ENCODE results near the gene RNU1-4.
"Not testable (repeated sequence)": the region's sequence is repeated elsewhere in the genome, so short reads cannot be mapped to it uniquely, and the experiment has no call there.

RNU1-4 gene

GRCh38 chr1:16749910-16750888 is 9.9 kb downstream of the RNU1-4 start:
- H3K27ac Mint-ChIP-seq; H3K36me3 Mint-ChIP-seq; DNase-seq (ENCODE audit: low spot score in 2 of 2); H3K4me3 Mint-ChIP-seq; H3K9me3 Mint-ChIP-seq; H3K4me1 Mint-ChIP-seq: not testable (repeated sequence)
- peak; percentile 85 for ATAC-seq

- DNase-seq (ENCODE audit: low spot score in 2 of 2); H3K36me3 Mint-ChIP-seq; H3K4me1 Mint-ChIP-seq; H3K27ac Mint-ChIP-seq; ATAC-seq; H3K4me3 Mint-ChIP-seq; H3K9me3 Mint-ChIP-seq: not testable (repeated sequence)
These were observed 12.5 kb downstream of the RNU1-4 start for GRCh38 chr1:16752770-16753169.

GRCh38 chr1:16755385-16755784 is 15.1 kb downstream of the RNU1-4 start:
- not testable (repeated sequence) for H3K4me1 Mint-ChIP-seq; DNase-seq (ENCODE audit: low spot score in 2 of 2); ATAC-seq; H3K36me3 Mint-ChIP-seq; H3K27ac Mint-ChIP-seq; H3K9me3 Mint-ChIP-seq; H3K4me3 Mint-ChIP-seq

DNA sequence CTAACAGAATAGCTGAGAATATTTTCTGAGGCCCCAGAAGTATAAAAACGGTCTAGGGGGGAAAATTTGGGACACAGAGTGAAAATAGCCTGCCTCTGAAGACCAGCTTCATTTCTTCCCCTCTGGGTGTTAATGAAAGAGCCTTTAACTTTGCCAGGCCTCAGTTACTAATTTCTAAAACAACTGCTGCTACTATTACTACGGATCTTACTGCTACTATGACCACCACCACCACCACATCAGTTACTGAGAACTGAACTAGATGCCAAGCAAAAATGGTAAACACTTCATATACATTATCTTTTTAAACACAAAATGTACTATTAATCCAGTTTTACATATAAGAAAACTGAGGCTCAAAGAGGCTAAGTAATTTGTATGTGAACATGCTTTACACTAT is 15.6 kb downstream of the RNU1-4 start:
- not testable (repeated sequence) for H3K36me3 Mint-ChIP-seq; H3K9me3 Mint-ChIP-seq; DNase-seq (ENCODE audit: low spot score in 2 of 2); H3K27ac Mint-ChIP-seq; H3K4me1 Mint-ChIP-seq; H3K4me3 Mint-ChIP-seq
- peak; percentile 80 for ATAC-seq

GRCh38 chr1:16757574-16757973 is 17.3 kb downstream of the RNU1-4 start:
- not testable (repeated sequence) for H3K4me3 Mint-ChIP-seq; H3K4me1 Mint-ChIP-seq; H3K36me3 Mint-ChIP-seq; H3K27ac Mint-ChIP-seq; DNase-seq (ENCODE audit: low spot score in 2 of 2); H3K9me3 Mint-ChIP-seq
- ATAC-seq, result peak; percentile 2

DNA sequence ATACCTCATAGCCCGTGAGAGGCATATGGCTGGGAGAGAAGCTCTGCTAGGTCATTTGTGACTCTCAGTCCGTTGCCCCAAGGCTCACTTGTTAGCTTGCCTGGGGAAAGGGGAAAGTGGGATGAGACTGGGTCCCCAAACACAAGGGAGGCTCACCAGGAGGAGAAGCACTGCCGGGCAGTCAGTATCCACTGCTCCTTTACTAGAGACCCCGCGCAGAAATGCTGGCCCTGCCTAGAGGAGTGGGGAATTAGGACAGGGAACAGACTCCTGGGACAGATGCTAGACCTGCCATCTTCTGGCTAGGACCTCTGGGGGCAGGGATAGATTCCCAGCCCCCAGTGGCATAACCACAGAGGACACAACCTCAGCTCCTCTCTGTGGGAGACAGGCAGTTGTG is 17.7 kb downstream of the RNU1-4 start:
- H3K9me3 Mint-ChIP-seq, H3K4me3 Mint-ChIP-seq, H3K27ac Mint-ChIP-seq, H3K4me1 Mint-ChIP-seq, H3K36me3 Mint-ChIP-seq, ATAC-seq: not testable (repeated sequence)
- DNase-seq (ENCODE audit: low spot score in 2 of 2), result peak in 1 of 2 donors; percentile 44

GRCh38 chr1:16759041-16759493 is 18.8 kb downstream of the RNU1-4 start:
- DNase-seq (ENCODE audit: low spot score in 2 of 2), result peak in 1 of 2 donors; percentile 54
- not testable (repeated sequence) for H3K27ac Mint-ChIP-seq, H3K36me3 Mint-ChIP-seq, H3K4me1 Mint-ChIP-seq, H3K4me3 Mint-ChIP-seq, H3K9me3 Mint-ChIP-seq, ATAC-seq

DNA sequence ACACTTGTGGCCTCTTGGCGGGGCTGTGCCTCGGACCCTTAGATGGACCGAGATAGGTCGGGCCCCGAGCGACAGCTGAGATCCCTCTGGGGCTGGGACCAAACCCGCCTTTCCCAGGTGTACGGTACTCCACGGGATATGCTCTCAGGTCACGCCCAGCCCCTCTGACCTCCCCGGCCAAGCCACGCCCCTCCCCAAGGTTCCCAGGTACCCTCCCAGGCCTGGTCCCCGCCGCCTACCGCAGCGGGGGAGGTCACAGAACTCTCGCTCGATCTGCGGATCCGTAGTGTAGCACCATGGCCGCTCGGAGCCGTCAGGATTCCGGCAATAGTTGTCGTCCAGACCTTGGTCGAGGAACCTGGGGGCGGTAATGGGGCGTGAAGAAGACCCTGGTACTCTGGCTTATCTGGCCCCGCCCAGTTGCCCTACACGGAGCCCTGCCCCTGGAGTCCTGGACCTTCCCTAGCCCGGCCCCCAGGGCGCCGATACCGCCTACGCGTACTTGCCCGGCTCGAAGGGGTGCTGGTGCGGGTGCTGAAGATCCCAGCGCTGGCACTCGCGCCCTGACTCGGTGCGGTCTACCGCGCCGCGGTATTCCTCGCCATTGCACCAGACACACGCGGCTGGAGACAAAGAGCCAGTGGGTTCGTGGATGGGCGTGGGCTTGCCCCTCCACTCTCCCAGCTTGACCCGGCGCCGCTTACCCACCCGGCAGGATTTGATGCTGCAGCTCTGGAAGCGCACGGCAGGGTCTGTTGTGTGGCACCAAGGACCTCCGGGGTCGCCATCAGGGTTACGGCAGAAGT is 19.5 kb downstream of the RNU1-4 start:
- not testable (repeated sequence) for H3K36me3 Mint-ChIP-seq; DNase-seq (ENCODE audit: low spot score in 2 of 2); H3K4me3 Mint-ChIP-seq; H3K27ac Mint-ChIP-seq; H3K4me1 Mint-ChIP-seq; H3K9me3 Mint-ChIP-seq
- ATAC-seq, result peak; percentile 14

- not testable (repeated sequence) for H3K4me1 Mint-ChIP-seq; H3K4me3 Mint-ChIP-seq; DNase-seq (ENCODE audit: low spot score in 2 of 2); H3K27ac Mint-ChIP-seq; H3K9me3 Mint-ChIP-seq; ATAC-seq; H3K36me3 Mint-ChIP-seq
These were observed 20.1 kb downstream of the RNU1-4 start for GRCh38 chr1:16760456-16760765.

GRCh38 chr1:16760801-16761200 is 20.5 kb downstream of the RNU1-4 start:
- H3K4me3 Mint-ChIP-seq; H3K36me3 Mint-ChIP-seq; H3K4me1 Mint-ChIP-seq; ATAC-seq; DNase-seq (ENCODE audit: low spot score in 2 of 2); H3K9me3 Mint-ChIP-seq; H3K27ac Mint-ChIP-seq: not testable (repeated sequence)

DNA sequence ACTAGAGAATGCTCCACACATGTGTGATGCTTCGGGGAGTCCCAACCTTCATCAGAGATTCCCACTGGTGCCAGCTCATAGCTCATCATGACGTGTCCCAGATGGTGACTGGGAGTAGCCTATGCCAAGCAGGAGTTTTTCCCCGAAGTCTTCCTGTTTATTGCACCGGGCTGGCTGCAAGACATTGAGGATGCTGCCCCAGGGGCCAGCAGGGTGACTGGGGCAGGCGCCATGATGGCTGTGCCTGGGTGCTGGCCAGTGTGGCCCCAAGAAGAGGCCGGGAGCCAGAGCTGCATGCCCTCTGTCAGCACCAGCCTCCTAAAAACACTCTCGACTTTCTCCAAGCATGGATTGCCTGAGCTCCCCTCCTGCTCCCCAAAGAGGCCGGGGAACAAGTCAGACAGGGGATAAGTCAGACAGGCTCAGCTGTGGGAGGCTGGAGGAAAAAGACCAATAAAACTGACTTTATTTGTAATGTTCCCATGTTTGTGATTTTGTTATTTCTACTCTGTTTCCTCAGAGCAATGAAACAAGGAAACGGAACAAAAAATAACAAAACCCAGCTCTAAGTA is 24.0 kb downstream of the RNU1-4 start:
- H3K27ac Mint-ChIP-seq; H3K4me3 Mint-ChIP-seq; H3K4me1 Mint-ChIP-seq; ATAC-seq; H3K9me3 Mint-ChIP-seq; H3K36me3 Mint-ChIP-seq; DNase-seq (ENCODE audit: low spot score in 2 of 2): not testable (repeated sequence)

DNA sequence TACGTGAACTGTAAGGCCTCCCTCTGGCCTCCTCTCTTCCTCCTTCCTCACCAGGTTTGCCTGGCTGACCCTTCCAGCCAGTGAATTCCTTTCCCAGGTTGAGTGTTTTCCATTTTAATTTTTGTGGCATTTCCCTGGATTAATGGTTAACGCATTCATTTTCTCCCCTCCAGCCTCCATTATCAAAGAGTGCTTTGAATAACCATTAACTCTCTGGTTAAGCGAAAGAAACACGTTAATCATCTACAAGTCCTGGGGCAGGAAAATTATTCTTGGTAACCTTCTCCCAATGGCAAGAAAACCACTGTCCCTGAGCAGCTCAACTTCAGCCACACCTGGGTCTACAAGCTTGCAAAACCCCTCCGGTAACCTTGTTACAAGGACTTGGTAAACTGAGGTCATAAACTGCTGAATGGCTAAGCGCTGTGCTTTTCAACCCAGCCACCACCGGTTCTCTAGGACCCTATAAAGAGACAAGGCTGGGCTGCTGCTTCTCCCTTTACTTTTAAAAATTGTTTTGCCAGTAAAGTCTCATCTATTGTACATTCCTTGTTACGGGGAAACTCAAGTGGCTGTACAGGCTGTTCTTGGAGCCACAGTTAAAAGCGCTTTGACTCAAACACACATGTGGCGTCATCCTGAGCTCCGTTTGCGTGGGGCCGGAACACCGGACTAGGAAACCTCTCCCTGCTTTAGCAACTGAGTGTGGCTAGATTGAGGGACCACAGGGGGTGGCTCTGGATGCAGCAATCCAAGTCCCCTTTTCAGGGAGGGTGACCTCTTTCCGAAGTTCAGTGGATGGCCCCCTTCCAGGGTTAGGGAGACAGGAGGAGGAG is 24.7 kb downstream of the RNU1-4 start:
- DNase-seq (ENCODE audit: low spot score in 2 of 2); H3K27ac Mint-ChIP-seq; H3K4me1 Mint-ChIP-seq; H3K36me3 Mint-ChIP-seq; ATAC-seq; H3K4me3 Mint-ChIP-seq; H3K9me3 Mint-ChIP-seq: not testable (repeated sequence)

DNA sequence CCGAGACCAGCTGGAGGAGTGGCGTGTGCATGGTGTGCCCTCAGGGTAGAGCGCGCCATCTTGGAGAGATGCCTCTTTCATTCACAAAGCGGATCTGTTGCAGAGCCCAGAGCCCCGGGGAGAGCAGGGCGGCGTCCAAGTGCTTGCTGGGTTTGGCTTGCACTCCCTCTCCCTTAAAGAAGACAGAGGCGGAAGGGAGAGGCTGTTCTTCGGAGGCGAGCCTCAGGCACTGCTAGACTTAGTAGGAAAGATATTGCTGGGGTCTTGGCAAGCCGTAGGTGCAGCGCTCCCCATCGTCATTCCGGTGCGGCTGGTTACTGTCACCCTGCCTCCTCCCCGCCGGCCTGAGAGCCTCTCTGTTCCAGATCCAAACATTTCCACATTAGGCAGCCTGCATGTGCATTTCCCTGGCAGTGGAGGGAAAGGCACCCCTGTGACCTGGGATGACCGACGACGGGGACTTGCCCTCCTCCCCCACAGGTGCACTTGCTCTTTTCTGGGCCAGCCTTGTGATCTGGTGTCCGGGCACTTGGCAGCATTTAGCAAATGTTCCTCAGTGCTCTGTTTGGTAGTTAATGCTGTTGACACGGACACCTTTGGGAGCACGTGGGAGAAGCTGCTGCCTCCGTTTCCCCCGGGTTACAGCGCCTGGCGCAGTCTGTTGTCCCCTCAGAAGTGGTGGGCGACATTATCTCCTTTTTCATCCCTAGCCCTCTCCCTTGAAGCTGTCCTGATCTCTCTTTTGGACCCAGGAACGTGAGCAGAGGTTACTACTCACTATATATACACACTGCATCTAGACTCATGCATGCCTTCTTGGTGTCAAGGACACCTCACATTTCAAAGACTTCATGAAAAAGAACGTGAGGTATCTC is 25.7 kb downstream of the RNU1-4 start:
- H3K27ac Mint-ChIP-seq; H3K36me3 Mint-ChIP-seq; H3K4me1 Mint-ChIP-seq; H3K9me3 Mint-ChIP-seq; ATAC-seq; DNase-seq (ENCODE audit: low spot score in 2 of 2); H3K4me3 Mint-ChIP-seq: not testable (repeated sequence)

DNA sequence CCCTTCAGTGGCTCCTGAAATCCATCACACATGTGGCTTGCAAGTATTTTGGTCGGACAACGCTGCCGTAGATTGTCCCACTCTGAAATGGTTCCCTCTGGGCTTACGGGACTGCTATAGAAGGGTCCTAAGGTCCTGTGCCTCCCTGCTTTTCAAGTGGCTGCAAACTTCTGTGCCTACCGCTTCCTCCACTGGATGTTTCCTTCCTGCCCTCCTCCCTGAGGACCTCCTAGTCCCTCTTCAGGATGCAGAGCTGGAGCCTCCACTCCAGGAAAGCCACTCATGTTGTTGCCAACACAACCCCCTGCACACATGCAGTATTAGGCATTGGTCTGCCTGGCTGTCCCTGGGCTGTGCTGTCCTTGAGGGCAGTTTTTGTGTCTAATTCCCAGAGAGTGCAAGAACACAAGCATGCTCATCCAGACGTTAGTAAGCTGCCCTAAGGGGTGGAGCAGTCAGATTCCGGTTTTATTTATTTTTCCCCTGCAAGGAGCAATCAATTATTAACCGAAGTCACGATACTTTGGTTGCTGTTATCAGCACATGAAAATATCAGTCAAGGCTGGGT is 26.5 kb downstream of the RNU1-4 start:
- H3K4me1 Mint-ChIP-seq; H3K9me3 Mint-ChIP-seq; H3K27ac Mint-ChIP-seq; H3K4me3 Mint-ChIP-seq; DNase-seq (ENCODE audit: low spot score in 2 of 2); H3K36me3 Mint-ChIP-seq; ATAC-seq: not testable (repeated sequence)

Data from stimulated activated effector memory CD8-positive, alpha-beta T cell treated with anti-CD3 and anti-CD28 coated beads, Interleukin-12 subunit alpha, Interleukin-12 subunit beta, amount 100 ng/mL, for 72 hours (primary cell).